Measurements from ENCODE around the gene GKN2.
"Not testable (repeated sequence)": the region's sequence is repeated elsewhere in the genome, so short reads cannot be mapped to it uniquely, and the experiment has no call there.

The GKN2 gene

DNA sequence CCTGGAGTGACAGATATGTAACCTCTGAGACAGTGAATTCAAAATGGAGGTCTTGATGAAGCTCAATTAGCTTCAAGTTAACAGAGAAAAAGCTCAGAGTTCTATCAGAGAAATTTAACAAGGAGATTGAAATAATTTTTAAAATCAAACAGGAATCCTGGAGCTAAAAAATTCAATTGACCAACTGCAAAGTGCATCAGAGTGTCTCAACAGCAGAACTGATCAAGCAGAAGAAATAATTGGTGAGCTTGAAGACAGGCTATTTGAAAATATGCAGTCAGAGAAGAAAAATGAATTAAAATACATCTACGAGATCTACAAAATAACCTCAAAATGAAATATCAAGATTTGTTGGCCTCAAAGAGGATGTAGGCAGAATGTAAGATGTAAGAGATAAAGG, 51.1 kb downstream of the GKN2 start:
- POLR2A ChIA-PET: no interaction called here
- peaks cover 0 to 13% (median 2%) of the 10 kb centered on the region in 5 experiments for H3K9me3 ChIP-seq (ENCODE audit: control extremely low read depth in 1 of 5, control insufficient read depth in 4 of 5, insufficient read depth in 2 of 5, low read depth in 1 of 5, low read length in 4 of 5)
- no peaks in the 10 kb centered on the region for H3K4me1 ChIP-seq (ENCODE audit: control extremely low read depth in 1 of 4, control insufficient read depth in 4 of 4, insufficient read depth in 4 of 4, low read length in 3 of 4)
- H3K4me3 ChIP-seq (ENCODE audit: control insufficient read depth in 1 of 7, extremely low read depth in 1 of 7, insufficient read depth in 4 of 7, low read depth in 2 of 7, low read length in 6 of 7): no peak overlapping the region
- no peak overlapping the region for H3K27ac ChIP-seq (ENCODE audit: insufficient read depth in 1 of 2, low read depth in 1 of 2, low read length in 2 of 2, poor library complexity in 1 of 2, severe bottlenecking in 2 of 2)
- WGBS (ENCODE audit: insufficient coverage): no CpG with 5 or more reads among the region's 1 CpG
- no peaks in the 10 kb centered on the region for H3K27me3 ChIP-seq (replicated peaks in 2 of 5; ENCODE audit: control insufficient read depth in 4 of 5, insufficient read depth in 5 of 5, low read length in 4 of 5)
- DNase-seq: no peak
- H3K36me3 ChIP-seq (ENCODE audit: control insufficient read depth in 4 of 4, insufficient read depth in 4 of 4, low read length in 3 of 4): no peaks in the 10 kb centered on the region
- CTCF ChIA-PET: interaction anchor here (0.7 to 0.9 kb wide), 2 partner anchors 11 to 26 kb away, joined by 3 read pairs; no protein-coding TSS in a partner anchor

DNA sequence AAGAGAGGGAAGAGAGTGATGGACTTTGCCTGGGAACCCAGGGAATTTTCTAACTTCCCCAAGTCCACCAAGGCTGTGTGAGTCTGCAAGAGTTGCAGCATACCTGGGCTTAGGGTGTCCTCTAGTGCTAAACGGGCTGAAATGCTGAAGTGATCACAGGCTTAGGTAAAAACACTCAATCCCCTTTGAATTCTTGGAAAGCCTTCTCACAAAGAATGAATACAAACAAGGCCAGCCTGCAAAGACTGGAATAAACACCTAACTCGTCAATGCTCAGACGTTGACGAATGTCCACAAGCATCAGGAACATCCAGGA, 51.5 kb downstream of the GKN2 start:
- CTCF ChIA-PET: interaction anchor here (0.9 kb wide), 1 partner anchor 11 kb away, joined by 3 read pairs; no protein-coding TSS in a partner anchor
- WGBS (ENCODE audit: insufficient coverage): 100% methylated on average over 4 of the region's 4 CpGs
- Histone ChIP-seq H3K27me3 (replicated peaks in 2 of 5; ENCODE audit: control insufficient read depth in 4 of 5, insufficient read depth in 5 of 5, low read length in 4 of 5) (no peaks in the 10 kb centered on the region), H3K4me1 (ENCODE audit: control extremely low read depth in 1 of 4, control insufficient read depth in 4 of 4, insufficient read depth in 4 of 4, low read length in 3 of 4) (no peaks in the 10 kb centered on the region), H3K36me3 (ENCODE audit: control insufficient read depth in 4 of 4, insufficient read depth in 4 of 4, low read length in 3 of 4) (no peaks in the 10 kb centered on the region), H3K9me3 (ENCODE audit: control extremely low read depth in 1 of 5, control insufficient read depth in 4 of 5, insufficient read depth in 2 of 5, low read depth in 1 of 5, low read length in 4 of 5) (peaks cover 0 to 13% (median 2%) of the 10 kb centered on the region in 5 experiments), H3K4me3 (ENCODE audit: control insufficient read depth in 1 of 7, extremely low read depth in 1 of 7, insufficient read depth in 4 of 7, low read depth in 2 of 7, low read length in 6 of 7) (no peak overlapping the region), H3K27ac (ENCODE audit: insufficient read depth in 1 of 2, low read depth in 1 of 2, low read length in 2 of 2, poor library complexity in 1 of 2, severe bottlenecking in 2 of 2) (no peak overlapping the region)
- no peak for DNase-seq
- POLR2A ChIA-PET: no interaction called here

DNA sequence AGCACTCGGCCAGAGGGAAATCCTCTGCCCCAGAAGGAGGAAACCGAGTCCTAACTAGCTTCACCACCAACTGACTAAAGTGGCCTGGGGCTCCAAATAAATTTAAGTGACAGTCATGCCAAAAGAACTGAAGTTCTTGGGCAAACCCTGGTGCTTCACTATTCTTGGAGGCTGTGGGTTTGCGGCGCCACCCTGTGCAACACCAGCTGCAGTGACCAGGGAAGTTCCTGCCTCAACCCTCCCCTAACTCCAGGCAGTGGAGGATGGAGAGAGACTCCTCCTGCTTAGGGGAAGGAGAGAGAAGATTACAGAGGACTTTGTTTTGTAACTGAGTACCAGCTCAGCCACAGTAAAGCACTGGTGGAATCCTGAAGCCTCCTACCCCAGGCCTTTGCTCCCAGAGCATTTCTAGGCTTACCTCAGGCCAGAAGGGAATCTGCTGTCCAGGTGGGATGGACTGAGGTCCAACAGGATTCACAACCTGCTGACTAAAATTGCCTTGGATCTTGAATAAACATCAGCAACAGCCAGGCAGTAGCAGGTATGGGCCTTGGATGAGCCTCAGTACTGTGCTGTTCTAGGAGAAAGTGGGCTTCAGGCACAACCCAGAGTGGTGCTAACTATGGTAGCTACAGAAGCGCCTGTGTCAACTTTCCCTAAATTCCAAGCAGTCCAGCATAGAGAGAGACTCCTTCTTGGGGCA, 52.0 kb downstream of the GKN2 start:
- CTCF ChIA-PET: no interaction called here
- peaks cover 0 to 13% (median 2%) of the 10 kb centered on the region in 5 experiments for H3K9me3 ChIP-seq (ENCODE audit: control extremely low read depth in 1 of 5, control insufficient read depth in 4 of 5, insufficient read depth in 2 of 5, low read depth in 1 of 5, low read length in 4 of 5)
- POLR2A ChIA-PET: no interaction called here

DNA sequence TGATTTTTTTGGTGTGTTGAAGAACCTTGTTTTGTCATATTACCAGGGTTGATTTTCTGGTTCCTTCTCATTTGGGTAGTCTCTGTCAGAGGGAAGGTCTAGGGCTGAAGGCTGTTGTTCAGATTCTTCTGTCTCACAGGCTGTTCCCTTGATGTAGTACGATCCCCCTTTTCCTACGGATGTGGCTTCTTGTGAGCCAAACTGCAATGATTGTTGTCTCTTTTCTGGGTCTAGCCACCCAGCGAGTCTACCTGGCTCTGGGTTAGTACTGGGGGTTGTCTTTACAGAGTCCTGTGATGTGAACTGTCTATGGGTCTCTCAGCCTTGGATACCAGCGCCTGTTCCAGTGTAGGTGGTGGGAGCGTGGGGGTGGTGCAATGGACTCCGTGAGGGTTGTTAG, 56.7 kb downstream of the GKN2 start:
- CTCF ChIA-PET: interaction anchor here (0.9 to 2.9 kb wide), 2 partner anchors 12 to 66 kb away, joined by 3 to 9 read pairs; no protein-coding TSS in a partner anchor
- WGBS (ENCODE audit: insufficient coverage): 100% methylated on average over 2 of the region's 6 CpGs
- POLR2A ChIA-PET: not testable (repeated sequence)

More for the DNA sequence above, 52.0 kb downstream of the GKN2 start:
- Histone ChIP-seq H3K4me3 (ENCODE audit: control insufficient read depth in 1 of 7, extremely low read depth in 1 of 7, insufficient read depth in 4 of 7, low read depth in 2 of 7, low read length in 6 of 7) (no peak overlapping the region), H3K4me1 (ENCODE audit: control extremely low read depth in 1 of 4, control insufficient read depth in 4 of 4, insufficient read depth in 4 of 4, low read length in 3 of 4) (no peaks in the 10 kb centered on the region), H3K27ac (ENCODE audit: insufficient read depth in 1 of 2, low read depth in 1 of 2, low read length in 2 of 2, poor library complexity in 1 of 2, severe bottlenecking in 2 of 2) (no peak overlapping the region), H3K27me3 (replicated peaks in 2 of 5; ENCODE audit: control insufficient read depth in 4 of 5, insufficient read depth in 5 of 5, low read length in 4 of 5) (no peaks in the 10 kb centered on the region), H3K36me3 (ENCODE audit: control insufficient read depth in 4 of 4, insufficient read depth in 4 of 4, low read length in 3 of 4) (no peaks in the 10 kb centered on the region)
- 98% methylated on average over 4 of the region's 5 CpGs for WGBS (ENCODE audit: insufficient coverage)
- no peak for DNase-seq

More for the DNA sequence above, 56.7 kb downstream of the GKN2 start:
- not testable (repeated sequence) for H3K4me1 ChIP-seq (ENCODE audit: control extremely low read depth in 1 of 4, control insufficient read depth in 4 of 4, insufficient read depth in 4 of 4, low read length in 3 of 4); H3K36me3 ChIP-seq (ENCODE audit: control insufficient read depth in 4 of 4, insufficient read depth in 4 of 4, low read length in 3 of 4); DNase-seq; H3K27ac ChIP-seq (ENCODE audit: insufficient read depth in 1 of 2, low read depth in 1 of 2, low read length in 2 of 2, poor library complexity in 1 of 2, severe bottlenecking in 2 of 2); H3K9me3 ChIP-seq (ENCODE audit: control extremely low read depth in 1 of 5, control insufficient read depth in 4 of 5, insufficient read depth in 2 of 5, low read depth in 1 of 5, low read length in 4 of 5); H3K4me3 ChIP-seq (ENCODE audit: control insufficient read depth in 1 of 7, extremely low read depth in 1 of 7, insufficient read depth in 4 of 7, low read depth in 2 of 7, low read length in 6 of 7); H3K27me3 ChIP-seq (replicated peaks in 2 of 5; ENCODE audit: control insufficient read depth in 4 of 5, insufficient read depth in 5 of 5, low read length in 4 of 5)

Data from common myeloid progenitor, CD34-positive (primary cell).